H1 (cell line): Measurements from ENCODE around the gene PBX1. TPM values are rescaled to one million over a fixed set of nuclear protein-coding genes. Genes with fewer than 3 reads are reported as not detected.

Experiments used
- CTCF ChIA-PET: fragments of 300-600 bp; sonication (Branson Sonifier 250); formaldehyde crosslinking; loops from one replicate; lab custom pipeline; 2021; ENCODE audit not compliant: partially characterized antibody; lab: Charles Lee
- POLR2A ChIA-PET: fragments of 300-600 bp; sonication (Branson Sonifier 250); formaldehyde crosslinking; loops from one replicate; lab custom pipeline; 2021; ENCODE audit warnings: inconsistent platforms; ENCODE audit not compliant: partially characterized antibody; lab: Charles Lee
- DNase-seq, 2 experiments: peaks; one replicate each; pipeline versions ENCODE4 v3.0.0 to v3.0.0-alpha.2; 2010 to 2022; ENCODE audit warnings: low spot score in 2 of 2, low read depth in 1 of 2, mixed read lengths in 1 of 2
- FAIRE-seq: peaks from 2 replicates; lab custom pipeline; 2011; peaks lifted over from hg19 to GRCh38; lab: Jason Lieb, UNC
- H2AFZ ChIP-seq: 2 replicates; pipeline ENCODE4 v1.8.1; 2012; ENCODE audit warnings: low read length, inconsistent platforms
- H2AK5ac ChIP-seq: 2 replicates; pipeline ENCODE4 v1.6.1; 2013; ENCODE audit warnings: low read depth, low read length
- H2BK120ac ChIP-seq: replicated peaks from 2 replicates; pipeline ENCODE3; 2013; ENCODE audit warnings: low read depth, low read length, inconsistent platforms
- H2BK12ac ChIP-seq: 2 replicates; pipeline ENCODE4 v1.6.1; 2013; ENCODE audit warnings: low read depth, low read length
- H2BK15ac ChIP-seq: 2 replicates; pipeline ENCODE4 v1.6.1; 2013; ENCODE audit warnings: low read length
- H2BK20ac ChIP-seq: 2 replicates; pipeline ENCODE4 v1.6.1; 2013; ENCODE audit warnings: low read length
- H2BK5ac ChIP-seq: 2 replicates; pipeline ENCODE4 v1.6.1; 2013; ENCODE audit warnings: low read depth, low read length
- H3K14ac ChIP-seq: 2 replicates; pipeline ENCODE4 v1.6.1; 2013; ENCODE audit warnings: inconsistent platforms; ENCODE audit not compliant: insufficient read length
- H3K18ac ChIP-seq: 2 replicates; pipeline ENCODE4 v1.6.1; 2013; ENCODE audit warnings: low read length; ENCODE audit errors: extremely low read depth
- H3K23ac ChIP-seq: 2 replicates; pipeline ENCODE4 v1.6.1; 2013; ENCODE audit warnings: inconsistent platforms; ENCODE audit not compliant: insufficient read length
- H3K23me2 ChIP-seq: 2 replicates; pipeline ENCODE4 v1.6.1; 2013; ENCODE audit warnings: low read depth, low read length
- H3K27ac ChIP-seq: 2 replicates; pipeline ENCODE4 v1.6.1; 2011; ENCODE audit warnings: low read depth, low read length, inconsistent platforms
- H3K27me3 ChIP-seq, 4 experiments: replicated peaks in 1 of 4; 1 replicate in 1 of 4; 2 replicates in 3 of 4; pipeline versions ENCODE4 v1.6.1 to v1.8.1; 2011 to 2013; ENCODE audit warnings: low read length in 3 of 4, mild to moderate bottlenecking in 3 of 4, inconsistent platforms in 2 of 4, mixed read lengths in 2 of 4, moderate library complexity in 1 of 4; ENCODE audit not compliant: control insufficient read depth in 3 of 4, insufficient read depth in 3 of 4; ENCODE audit errors: extremely low read depth in 1 of 4
- H3K36me3 ChIP-seq, 4 experiments: 2 replicates each; pipeline versions ENCODE4 v1.6.1 to v1.8.1; 2011 to 2013; ENCODE audit warnings: mild to moderate bottlenecking in 4 of 4, low read length in 3 of 4, moderate library complexity in 2 of 4, control low read depth in 1 of 4, inconsistent platforms in 1 of 4; ENCODE audit not compliant: insufficient read depth in 4 of 4, control insufficient read depth in 2 of 4
- H3K4ac ChIP-seq: replicated peaks from 2 replicates; pipeline ENCODE3; 2013; ENCODE audit warnings: low read length, low read depth, mixed read lengths, inconsistent platforms; ENCODE audit not compliant: insufficient read length
- H3K4me1 ChIP-seq, 4 experiments: replicated peaks in 1 of 4; 1 replicate in 1 of 4; 2 replicates in 3 of 4; pipeline versions ENCODE4 v1.6.1 to v1.8.1; 2011 to 2013; ENCODE audit warnings: low read length in 3 of 4, inconsistent platforms in 2 of 4, mixed read lengths in 1 of 4; ENCODE audit not compliant: insufficient read depth in 4 of 4, control insufficient read depth in 3 of 4
- H3K4me2 ChIP-seq, 2 experiments: 2 replicates each; pipeline versions ENCODE4 v1.6.1 to v1.8.1; 2011 to 2013; ENCODE audit warnings: low read depth in 2 of 2, low read length in 2 of 2, control low read depth in 1 of 2, inconsistent platforms in 1 of 2, mild to moderate bottlenecking in 1 of 2; ENCODE audit not compliant: insufficient read depth in 1 of 2
- H3K4me3 ChIP-seq, 4 experiments: fragments of 200-600, 300-600 bp in 1 of 4; sonication (generic), shearing (Covaris generic), sonication (Bioruptor Twin) in 1 of 4; 2 replicates each; pipeline versions ENCODE4 v1.5.1 to v1.8.1; 2011 to 2016; ENCODE audit warnings: low read length in 4 of 4, low read depth in 3 of 4, control low read depth in 2 of 4, inconsistent platforms in 2 of 4, mild to moderate bottlenecking in 2 of 4, mixed read lengths in 1 of 4, moderate library complexity in 1 of 4; ENCODE audit not compliant: insufficient read depth in 2 of 4; ENCODE audit errors: extremely low read depth in 1 of 4
- H3K56ac ChIP-seq: replicated peaks from 2 replicates; pipeline ENCODE3; 2013; ENCODE audit warnings: low read depth, mild to moderate bottlenecking, mixed read lengths, low read length, inconsistent platforms; ENCODE audit not compliant: insufficient read length
- H3K79me1 ChIP-seq: 2 replicates; pipeline ENCODE4 v1.6.1; 2013; ENCODE audit warnings: low read depth, low read length, control low read depth
- H3K79me2 ChIP-seq, 2 experiments: 2 replicates each; pipeline versions ENCODE4 v1.6.1 to v1.8.1; 2012 to 2013; ENCODE audit warnings: low read length in 2 of 2, mild to moderate bottlenecking in 2 of 2, inconsistent platforms in 1 of 2; ENCODE audit not compliant: insufficient read depth in 2 of 2, control insufficient read depth in 1 of 2
- H3K9ac ChIP-seq, 4 experiments: replicated peaks in 1 of 4; 1 replicate in 1 of 4; 2 replicates in 3 of 4; pipeline versions ENCODE4 v1.6.1 to v1.8.1; 2011 to 2013; ENCODE audit warnings: low read depth in 3 of 4, low read length in 3 of 4, control low read depth in 2 of 4, mild to moderate bottlenecking in 2 of 4, moderate library complexity in 2 of 4, inconsistent platforms in 1 of 4; ENCODE audit errors: extremely low read depth in 1 of 4
- H3K9me3 ChIP-seq, 2 experiments: 2 replicates each; pipeline versions ENCODE4 v1.6.1 to v1.8.1; 2012 to 2013; ENCODE audit warnings: mild to moderate bottlenecking in 2 of 2, moderate library complexity in 2 of 2, control low read depth in 1 of 2, inconsistent platforms in 1 of 2, low read depth in 1 of 2, low read length in 1 of 2, mixed read lengths in 1 of 2; ENCODE audit not compliant: insufficient read depth in 2 of 2
- H4K20me1 ChIP-seq, 2 experiments: replicated peaks in 1 of 2; 2 replicates each; pipeline versions ENCODE3 to v1.8.1; 2011 to 2013; ENCODE audit warnings: inconsistent platforms in 2 of 2, low read length in 2 of 2, mild to moderate bottlenecking in 1 of 2; ENCODE audit not compliant: insufficient read depth in 2 of 2, control insufficient read depth in 1 of 2
- H4K5ac ChIP-seq: 2 replicates; pipeline ENCODE4 v1.6.1; 2013; ENCODE audit warnings: low read length, low read depth, mixed read lengths, inconsistent platforms; ENCODE audit not compliant: insufficient read length
- H4K8ac ChIP-seq: 2 replicates; pipeline ENCODE4 v1.8.0; 2013; ENCODE audit warnings: mild to moderate bottlenecking, moderate library complexity, low read length, inconsistent platforms; ENCODE audit not compliant: insufficient read depth; ENCODE audit errors: extremely low read depth
- H4K91ac ChIP-seq: replicated peaks from 2 replicates; pipeline ENCODE3; 2013; ENCODE audit warnings: low read length, mixed read lengths, inconsistent platforms; ENCODE audit not compliant: insufficient read length
- BCL11A ChIP-seq, 2 experiments: IDR thresholded peaks; one replicate each; pipeline ENCODE4 v1.6.1; 2011; ENCODE audit warnings: low read depth in 2 of 2, low read length in 2 of 2, mild to moderate bottlenecking in 2 of 2
- GTF2F1 ChIP-seq: IDR thresholded peaks from 2 replicates; pipeline ENCODE4 v1.6.1; 2012; ENCODE audit warnings: low read depth, low read length, improper control_type of control experiment, borderline replicate concordance
- MAFK ChIP-seq: IDR thresholded peaks from 2 replicates; pipeline ENCODE4 v1.6.1; 2012; ENCODE audit warnings: low read depth, mild to moderate bottlenecking, improper control_type of control experiment, low read length
- POU5F1 ChIP-seq: IDR thresholded peaks from 2 replicates; pipeline ENCODE4 v1.6.1; 2011; ENCODE audit warnings: low read depth, mild to moderate bottlenecking, low read length, moderate library complexity
- YY1 ChIP-seq: IDR thresholded peaks from 2 replicates; pipeline ENCODE4 v1.6.1; 2011; ENCODE audit warnings: low read depth, mild to moderate bottlenecking, low read length
- WGBS, 2 experiments: shearing (Covaris generic) in 1 of 2; methylation state at CpG; one replicate each; pipeline versions ENCODE4 v1.1.6 to v1.1.7; 2013 to 2015; ENCODE audit warnings: low lambda C conversion rate in 2 of 2, mixed read lengths in 2 of 2, inconsistent platforms in 1 of 2, low coverage in 1 of 2, missing lambda C conversion rate in 1 of 2; ENCODE audit not compliant: insufficient replicate concordance in 2 of 2, insufficient coverage in 1 of 2, insufficient read length in 1 of 2; ENCODE audit errors: extremely low coverage in 1 of 2, missing lambda C conversion rate in 1 of 2; 5-methylcytosine and 5-hydroxymethylcytosine counted together
- polyA plus RNA-seq, 7 experiments: library from polyadenylated mRNA; depleted of rRNA in 3 of 7; stranded (reverse) in 5 of 7; unstranded in 2 of 7; fragments of >200 nt in 5 of 7; fragments of 200-250 nt in 2 of 7; gene quantifications; 1 replicate in 5 of 7; 2 replicates in 1 of 7; 4 replicates in 1 of 7; pipeline versions ENCODE4 v1.2.1 to v1.2.3, GENCODE V29; 2011 to 2013; ENCODE audit warnings: missing spikeins in 2 of 7, mixed read lengths in 2 of 7
- total RNA-seq: library from RNA; stranded (reverse); fragmentation: NEBNext Ultra II Directional; extraction: Animal tissue kit (Norgen Biotek cat#: 25700); gene quantifications from 2 replicates; pipeline ENCODE4 v1.2.1, GENCODE V29; 2021
- TF ChIP-seq, protein P1 (sequence below): IDR thresholded peaks from 2 replicates; pipeline ENCODE4 v1.6.1; 2012; ENCODE audit warnings: inconsistent platforms
- TF ChIP-seq, protein P2 (sequence below): IDR thresholded peaks from 2 replicates; pipeline ENCODE4 v1.6.1; 2012; ENCODE audit warnings: inconsistent platforms

PBX1 gene
- total and polyA plus RNA-seq, 2 of the 8 experiments (the other 6 are each of a cell fraction or from before 2014, with no cell fraction given) = 87.4 to 124 TPM

DNA sequence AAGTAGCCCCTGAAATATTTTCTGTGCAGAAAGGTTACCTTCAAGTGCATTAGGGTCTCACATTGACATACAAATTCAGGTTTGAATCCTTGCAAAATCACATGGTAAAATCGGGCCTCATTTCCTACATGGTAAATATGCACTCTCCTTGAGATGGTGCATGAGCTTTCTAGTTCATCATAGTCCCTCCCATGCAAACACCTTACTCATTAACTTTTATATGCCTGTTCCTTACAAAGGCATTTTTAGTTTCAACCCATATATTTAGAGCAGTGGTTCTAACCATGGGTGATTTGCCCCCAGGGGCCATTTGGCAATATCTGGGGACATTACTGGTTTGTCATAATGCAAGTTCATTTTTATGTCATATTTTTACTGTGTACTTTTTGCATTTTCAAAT is 37.2 kb downstream of the PBX1 start:
- Histone ChIP-seq H3K27ac (no peak overlapping the region), H3K18ac (no peak overlapping the region), H3K36me3 (peaks cover 0 to 11% (median 3%) of the 10 kb centered on the region in 4 experiments; a peak in 3 of 8 replicates), H3K9me3 (no peaks in the 10 kb centered on the region), H3K14ac (no peak overlapping the region), H3K4ac (no peak overlapping the region), H2BK20ac (no peak overlapping the region), H2AFZ (no peak overlapping the region), H3K9ac (no peak overlapping the region), H2BK12ac (no peak overlapping the region), H3K4me2 (no peak overlapping the region), H3K79me1 (peaks cover 4% of the 10 kb centered on the region; the same call in 1 of the 2 replicates), H3K4me3 (no peak overlapping the region), H4K20me1 (peaks cover 13 to 22% of the 10 kb centered on the region in 2 experiments), H4K5ac (no peak overlapping the region), H3K56ac (no peak overlapping the region), H2BK15ac (no peak overlapping the region), H3K79me2 (peaks cover 12 to 93% of the 10 kb centered on the region in 2 experiments), H3K23me2 (no peaks in the 10 kb centered on the region), H4K91ac (no peak overlapping the region), H3K4me1 (peaks cover 10 to 39% (median 31%) of the 10 kb centered on the region in 4 experiments), H2AK5ac (no peak overlapping the region), H3K23ac (no peak overlapping the region), H2BK5ac (no peak overlapping the region), H4K8ac (no peak overlapping the region), H2BK120ac (no peak overlapping the region), H3K27me3 (no peaks in the 10 kb centered on the region)
- ChIA-PET POLR2A (interaction anchor here (1.3 kb wide), 1 partner anchor 13 kb away, joined by 4 read pairs; no protein-coding TSS in a partner anchor), CTCF (interaction anchor here (1.3 kb wide), 1 partner anchor 23 kb away, joined by 4 read pairs; no protein-coding TSS in a partner anchor)
- DNase-seq (no peak), FAIRE-seq (no peak)
- TF ChIP-seq MAFK (no peak), POU5F1 (no peak), BCL11A (IDR thresholded peaks at IDR 0.05; ENCODE audit: low read depth in 2 of 2, low read length in 2 of 2) (no peak), YY1 (no peak), GTF2F1 (no peak)
- TF ChIP-seq, protein P1, sequence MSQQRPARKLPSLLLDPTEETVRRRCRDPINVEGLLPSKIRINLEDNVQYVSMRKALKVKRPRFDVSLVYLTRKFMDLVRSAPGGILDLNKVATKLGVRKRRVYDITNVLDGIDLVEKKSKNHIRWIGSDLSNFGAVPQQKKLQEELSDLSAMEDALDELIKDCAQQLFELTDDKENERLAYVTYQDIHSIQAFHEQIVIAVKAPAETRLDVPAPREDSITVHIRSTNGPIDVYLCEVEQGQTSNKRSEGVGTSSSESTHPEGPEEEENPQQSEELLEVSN = no peak
- TF ChIP-seq, protein P2, sequence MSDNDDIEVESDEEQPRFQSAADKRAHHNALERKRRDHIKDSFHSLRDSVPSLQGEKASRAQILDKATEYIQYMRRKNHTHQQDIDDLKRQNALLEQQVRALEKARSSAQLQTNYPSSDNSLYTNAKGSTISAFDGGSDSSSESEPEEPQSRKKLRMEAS = no peak
- 90% methylated on average over 1 of the region's 1 CpG; no CpG with 5 or more reads in 1 of the 2 experiments for WGBS, 2 experiments
